ENCODE measurements around the gene NUCKS1. TPM values are rescaled to one million over a fixed set of nuclear protein-coding genes. Genes with fewer than 3 reads are reported as not detected.

NUCKS1 gene
- total RNA-seq, 2 donors from 2014 or later, result 80.6 to 116 TPM

- TF ChIP-seq CTCF (IDR thresholded peaks at IDR 0.05), result no peak
- Histone ChIP-seq H3K27me3 (replicated peaks; ENCODE audit: insufficient read depth) (no peaks in the 10 kb centered on the region), H3K36me3 (no peaks in the 10 kb centered on the region), H3K4me1 (ENCODE audit: control insufficient read depth in 1 of 2, low read depth in 2 of 2) (no peaks in the 10 kb centered on the region), H3K9me3 (no peaks in the 10 kb centered on the region), H3K4me3 (no peak overlapping the region), H3K27ac (no peak overlapping the region)
- DNase-seq (ENCODE audit: low spot score) (no peak), ATAC-seq (ENCODE audit: insufficient number of reproducible peaks, low FRiP score, low read depth) (no peak)
Observed at GRCh38 chr1:205701420-205701819, 48.6 kb downstream of the NUCKS1 start.

GRCh38 chr1:205700865-205701401, 49.0 kb downstream of the NUCKS1 start:
- Histone ChIP-seq H3K27ac (no peak overlapping the region), H3K9me3 (no peaks in the 10 kb centered on the region), H3K36me3 (no peaks in the 10 kb centered on the region), H3K4me3 (no peak overlapping the region), H3K4me1 (ENCODE audit: control insufficient read depth in 1 of 2, low read depth in 2 of 2) (no peaks in the 10 kb centered on the region), H3K27me3 (replicated peaks; ENCODE audit: insufficient read depth) (no peaks in the 10 kb centered on the region)
- TF ChIP-seq CTCF (IDR thresholded peaks at IDR 0.05), result no peak
- ATAC-seq (ENCODE audit: insufficient number of reproducible peaks, low FRiP score, low read depth) (no peak), DNase-seq (ENCODE audit: low spot score) (no peak)

- DNase-seq (ENCODE audit: low spot score) (no peak), ATAC-seq (ENCODE audit: insufficient number of reproducible peaks, low FRiP score, low read depth) (no peak)
- Histone ChIP-seq H3K27ac (no peak overlapping the region), H3K36me3 (no peaks in the 10 kb centered on the region), H3K9me3 (no peaks in the 10 kb centered on the region), H3K27me3 (replicated peaks; ENCODE audit: insufficient read depth) (no peaks in the 10 kb centered on the region), H3K4me3 (no peak overlapping the region), H3K4me1 (ENCODE audit: control insufficient read depth in 1 of 2, low read depth in 2 of 2) (no peaks in the 10 kb centered on the region)
- TF ChIP-seq CTCF (IDR thresholded peaks at IDR 0.05), result no peak
Observed at GRCh38 chr1:205699416-205699815, 50.6 kb downstream of the NUCKS1 start.

GRCh38 chr1:205698921-205699320, 51.1 kb downstream of the NUCKS1 start:
- DNase-seq (ENCODE audit: low spot score), result no peak
- Histone ChIP-seq H3K4me1 (ENCODE audit: control insufficient read depth in 1 of 2, low read depth in 2 of 2) (no peaks in the 10 kb centered on the region), H3K36me3 (no peaks in the 10 kb centered on the region), H3K4me3 (no peak overlapping the region), H3K27ac (no peak overlapping the region), H3K9me3 (no peaks in the 10 kb centered on the region), H3K27me3 (replicated peaks; ENCODE audit: insufficient read depth) (no peaks in the 10 kb centered on the region)
- TF ChIP-seq CTCF (IDR thresholded peaks at IDR 0.05), result no peak
- no peak for ATAC-seq (ENCODE audit: insufficient number of reproducible peaks, low FRiP score, low read depth)

- DNase-seq (ENCODE audit: low spot score), result no peak
Observed at GRCh38 chr1:205693421-205693991, 56.5 kb downstream of the NUCKS1 start.

More at GRCh38 chr1:205693421-205693991, 56.5 kb downstream of the NUCKS1 start:
- ATAC-seq (ENCODE audit: insufficient number of reproducible peaks, low FRiP score, low read depth), result no peak
- H3K27me3 ChIP-seq (replicated peaks; ENCODE audit: insufficient read depth), result no peaks in the 10 kb centered on the region
- H3K9me3 ChIP-seq, result no peaks in the 10 kb centered on the region
- H3K4me3 ChIP-seq, result no peak overlapping the region
- H3K4me1 ChIP-seq (ENCODE audit: control insufficient read depth in 1 of 2, low read depth in 2 of 2), result no peaks in the 10 kb centered on the region
- TF ChIP-seq CTCF (IDR thresholded peaks at IDR 0.05), result no peak
- no peaks in the 10 kb centered on the region for H3K36me3 ChIP-seq
- no peak overlapping the region for H3K27ac ChIP-seq

All from thoracic aorta (tissue), 2 donors.